PC-9 (cell line): ENCODE results near the gene DDI2. TPM values are rescaled to one million over a fixed set of nuclear protein-coding genes. Genes with fewer than 3 reads are reported as not detected.

ENCODE experiments used
- BruUV-seq: library from RNA; stranded (reverse); fragments of 400-500 nt; replicated peaks from 2 replicates; lab custom pipeline; 2021; lab: Mats Ljungman, UMichigan
- CTCF ChIA-PET: fragments of 300-600 bp; sonication (Branson Sonifier 250); formaldehyde crosslinking; loops from one replicate; lab custom pipeline; 2022; ENCODE audit warnings: antibody characterized with exemption; lab: Charles Lee
- POLR2A ChIA-PET: fragments of 300-600 bp; sonication (Branson Sonifier 250); formaldehyde crosslinking; loops from one replicate; lab custom pipeline; 2022; ENCODE audit warnings: antibody characterized with exemption; ENCODE audit not compliant: unreplicated experiment; lab: Charles Lee
- DNase-seq, 2 experiments: peaks; one replicate each; pipeline versions ENCODE4 v3.0.0 to v3.0.0-alpha.2; 2015 to 2022; ENCODE audit warnings: mixed read lengths in 1 of 2
- H2AFZ ChIP-seq: fragments of 200-600 bp; sonication (generic); 2 replicates; pipeline ENCODE4 v1.8.1; 2017; ENCODE audit warnings: antibody characterized with exemption
- H3F3A ChIP-seq: fragments of 200-600 bp; sonication (generic); 2 replicates; pipeline ENCODE4 v1.8.1; 2017; ENCODE audit warnings: antibody characterized with exemption, mild to moderate bottlenecking, low read depth; ENCODE audit not compliant: insufficient read depth
- H3K27ac ChIP-seq: fragments of 200-600 bp; sonication (generic); 2 replicates; pipeline ENCODE4 v1.6.1; 2016; ENCODE audit warnings: mixed run types
- H3K27me3 ChIP-seq: fragments of 200-600 bp; sonication (generic); 2 replicates; pipeline ENCODE4 v1.6.1; 2016; ENCODE audit warnings: low read depth, mixed run types; ENCODE audit not compliant: insufficient read depth
- H3K36me3 ChIP-seq: fragments of 200-600 bp; sonication (generic); 2 replicates; pipeline ENCODE4 v1.6.1; 2016; ENCODE audit warnings: low read depth, mixed run types
- H3K4me1 ChIP-seq: fragments of 200-600 bp; sonication (generic); replicated peaks from 2 replicates; pipeline ENCODE4 v1.6.1; 2016; ENCODE audit warnings: mixed run types; ENCODE audit not compliant: insufficient read depth
- H3K4me2 ChIP-seq: fragments of 200-600 bp; sonication (generic); 2 replicates; pipeline ENCODE4 v1.6.1; 2017; ENCODE audit warnings: mixed run types
- H3K4me3 ChIP-seq: fragments of 200-600 bp; sonication (generic); 2 replicates; pipeline ENCODE4 v1.6.1; 2016; ENCODE audit warnings: mixed run types
- H3K79me2 ChIP-seq: fragments of 200-600 bp; sonication (generic); 2 replicates; pipeline ENCODE4 v1.6.1; 2017; ENCODE audit warnings: low read depth, mixed run types
- H3K9me2 ChIP-seq: fragments of 200-600 bp; sonication (generic); 2 replicates; pipeline ENCODE4 v1.8.1; 2017; ENCODE audit warnings: mild to moderate bottlenecking; ENCODE audit not compliant: insufficient read depth
- H3K9me3 ChIP-seq: fragments of 200-600 bp; sonication (generic); 2 replicates; pipeline ENCODE4 v1.8.1; 2016; ENCODE audit warnings: low read depth; ENCODE audit not compliant: insufficient read depth
- H4K20me1 ChIP-seq: fragments of 200-600 bp; sonication (generic); 2 replicates; pipeline ENCODE4 v1.8.1; 2017; ENCODE audit not compliant: insufficient read depth
- EZH2 ChIP-seq: fragments of 200-600 bp; sonication (generic); IDR thresholded peaks from 2 replicates; pipeline ENCODE4 v1.8.0; 2017; ENCODE audit warnings: antibody characterized with exemption, low read depth
- intact Hi-C: fragments of 100-400 bp; cut with micrococcal nuclease; formaldehyde crosslinking; loops from one replicate; pipeline ENCODE4 v1.10.0; 2022; ENCODE audit not compliant: unreplicated experiment
- total RNA-seq: library from RNA; stranded (reverse); gene quantifications from 2 replicates; pipeline ENCODE4 v1.2.3, GENCODE V29; 2021
- TF ChIP-seq, protein P1 (sequence below): fragments of 200-600 bp; sonication (generic); conservative IDR thresholded peaks from 2 replicates; pipeline ENCODE4 v1.6.1; 2017; ENCODE audit warnings: mixed run types, antibody characterized with exemption, mild to moderate bottlenecking, moderate library complexity

Gene DDI2
- total RNA-seq, 1 experiment from 2014 or later = 38.0 TPM

DNA sequence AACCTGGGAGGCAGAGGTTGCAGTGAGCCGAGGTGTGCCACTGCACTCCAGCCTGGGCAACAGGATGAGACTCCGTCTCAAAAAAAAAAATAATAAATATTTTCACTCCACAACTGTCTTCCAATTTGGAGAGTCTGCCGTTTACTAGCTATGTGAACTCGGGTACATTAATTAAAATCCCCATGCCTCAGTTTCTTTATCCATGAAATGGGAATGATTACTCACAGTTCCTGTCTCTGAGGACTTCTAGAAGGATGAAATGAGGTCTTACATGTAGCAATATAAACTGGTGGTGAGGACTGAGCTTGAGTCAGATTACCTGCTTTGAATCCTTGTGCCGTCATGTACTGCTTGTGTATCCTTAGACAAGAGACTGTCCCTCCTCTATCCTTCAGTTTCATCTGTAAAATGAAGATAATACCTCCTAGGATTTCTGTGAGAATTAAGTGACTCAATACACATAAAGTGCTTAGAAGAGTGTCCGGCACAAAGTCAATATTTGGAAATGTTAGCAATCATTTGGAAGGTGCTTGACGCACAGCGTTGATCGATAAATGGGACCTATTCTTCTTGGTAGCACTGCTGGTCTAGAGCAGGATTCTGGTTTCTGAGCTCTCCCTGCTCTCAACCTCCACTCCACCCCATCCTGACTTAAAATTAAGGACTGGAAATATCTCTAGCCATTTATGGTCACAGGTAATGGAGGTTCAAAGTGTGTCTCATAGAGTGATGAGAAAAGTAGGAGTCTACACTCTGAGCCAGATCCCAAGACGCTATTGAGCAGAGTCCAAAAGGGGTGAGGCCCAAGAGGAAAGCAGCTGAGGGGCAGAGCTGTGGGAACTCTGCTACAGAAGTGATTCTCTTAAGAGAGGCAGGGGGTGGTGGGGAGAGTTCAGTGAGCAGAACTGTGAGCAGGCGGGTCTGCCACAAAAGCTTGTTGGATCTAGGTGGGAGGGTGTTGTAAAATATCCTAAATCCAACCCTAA lies 11.6 kb upstream of the DDI2 start:
- H3K4me3 ChIP-seq = no peak overlapping the region
- CTCF ChIA-PET = no interaction called here
- H3K9me3 ChIP-seq = no peaks in the 10 kb centered on the region
- no peak overlapping the region for H3K4me2 ChIP-seq
- 0 out of 2 replicates have a peak, but pooled peaks cover 5% of the 10 kb centered on the region for H3F3A ChIP-seq
- intact Hi-C loops = no loop called here
- H3K27me3 ChIP-seq = no peaks in the 10 kb centered on the region
- no peaks in the 10 kb centered on the region for H4K20me1 ChIP-seq
- no peaks in the 10 kb centered on the region for H3K36me3 ChIP-seq
- peaks cover 4% of the 10 kb centered on the region; the same call in 1 of the 2 replicates for H3K79me2 ChIP-seq
- H2AFZ ChIP-seq = no peak overlapping the region
- TF ChIP-seq EZH2 = no peak
- TF ChIP-seq, protein P1, sequence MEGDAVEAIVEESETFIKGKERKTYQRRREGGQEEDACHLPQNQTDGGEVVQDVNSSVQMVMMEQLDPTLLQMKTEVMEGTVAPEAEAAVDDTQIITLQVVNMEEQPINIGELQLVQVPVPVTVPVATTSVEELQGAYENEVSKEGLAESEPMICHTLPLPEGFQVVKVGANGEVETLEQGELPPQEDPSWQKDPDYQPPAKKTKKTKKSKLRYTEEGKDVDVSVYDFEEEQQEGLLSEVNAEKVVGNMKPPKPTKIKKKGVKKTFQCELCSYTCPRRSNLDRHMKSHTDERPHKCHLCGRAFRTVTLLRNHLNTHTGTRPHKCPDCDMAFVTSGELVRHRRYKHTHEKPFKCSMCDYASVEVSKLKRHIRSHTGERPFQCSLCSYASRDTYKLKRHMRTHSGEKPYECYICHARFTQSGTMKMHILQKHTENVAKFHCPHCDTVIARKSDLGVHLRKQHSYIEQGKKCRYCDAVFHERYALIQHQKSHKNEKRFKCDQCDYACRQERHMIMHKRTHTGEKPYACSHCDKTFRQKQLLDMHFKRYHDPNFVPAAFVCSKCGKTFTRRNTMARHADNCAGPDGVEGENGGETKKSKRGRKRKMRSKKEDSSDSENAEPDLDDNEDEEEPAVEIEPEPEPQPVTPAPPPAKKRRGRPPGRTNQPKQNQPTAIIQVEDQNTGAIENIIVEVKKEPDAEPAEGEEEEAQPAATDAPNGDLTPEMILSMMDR = no peak
- H3K9me2 ChIP-seq = no peaks in the 10 kb centered on the region
- 0 out of 2 replicates have a peak, but pooled peaks cover 10% of the 10 kb centered on the region for H3K4me1 ChIP-seq
- BruUV-seq = no TSS peak
- DNase-seq = no peak
- POLR2A ChIA-PET = no interaction called here
- no peak overlapping the region for H3K27ac ChIP-seq

DNA sequence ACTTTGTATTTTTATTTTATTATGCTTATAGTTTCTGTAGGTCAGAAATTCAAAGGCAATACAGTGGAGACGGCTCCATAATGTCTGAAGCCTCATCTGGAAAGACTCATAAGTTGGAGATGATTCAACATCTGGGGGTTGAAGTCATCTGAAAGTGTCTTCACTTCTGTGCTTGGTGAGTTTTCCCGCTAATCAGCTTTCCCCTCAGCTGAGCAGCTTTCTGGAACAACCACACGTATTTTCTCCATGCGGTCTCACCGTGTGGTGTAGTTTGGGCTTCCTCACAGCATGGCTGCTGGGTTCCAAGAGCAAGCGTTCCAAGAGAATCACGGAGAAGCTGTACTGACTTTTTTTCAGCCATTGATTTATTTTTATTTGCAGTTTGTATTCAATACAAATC lies 7.6 kb upstream of the DDI2 start:
- no TSS peak for BruUV-seq
- H3K27ac ChIP-seq = no peak overlapping the region
- no peaks in the 10 kb centered on the region for H3K9me3 ChIP-seq
- H3K4me1 ChIP-seq = no peaks in the 10 kb centered on the region
- no peaks in the 10 kb centered on the region for H3K27me3 ChIP-seq
- H2AFZ ChIP-seq = no peak overlapping the region
- H3F3A ChIP-seq = no peaks in the 10 kb centered on the region
- ChIA-PET POLR2A (no interaction called here), CTCF (no interaction called here)
- no peaks in the 10 kb centered on the region for H4K20me1 ChIP-seq
- no peaks in the 10 kb centered on the region for H3K79me2 ChIP-seq
- no peak overlapping the region for H3K4me2 ChIP-seq
- H3K4me3 ChIP-seq = no peak overlapping the region
- no peak for DNase-seq
- intact Hi-C loops = no loop called here
- no peaks in the 10 kb centered on the region for H3K36me3 ChIP-seq
- H3K9me2 ChIP-seq = no peaks in the 10 kb centered on the region
- TF ChIP-seq, protein P1 = no peak
- no peak for TF ChIP-seq EZH2

DNA sequence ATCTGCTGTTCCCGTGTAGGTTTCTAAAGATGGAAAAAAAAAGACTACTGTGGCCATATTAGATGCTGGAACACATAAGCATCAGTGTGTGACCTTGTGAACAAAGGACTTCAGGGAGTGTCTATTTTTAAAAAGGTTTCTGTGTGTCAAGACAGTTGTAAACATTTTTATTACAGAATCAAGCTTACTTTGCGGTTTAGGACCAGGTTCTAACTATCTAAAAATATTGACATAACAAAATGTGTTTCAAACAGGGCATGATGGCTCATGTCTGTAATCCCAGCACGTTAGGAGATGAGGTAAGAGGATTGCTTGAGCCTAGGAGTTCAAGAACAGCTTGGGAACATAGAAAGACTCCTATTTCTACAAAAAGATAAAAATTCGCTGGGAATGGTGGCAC lies 7.1 kb upstream of the DDI2 start:
- no peaks in the 10 kb centered on the region for H3K9me3 ChIP-seq
- H3K79me2 ChIP-seq = no peaks in the 10 kb centered on the region
- POLR2A ChIA-PET = no interaction called here
- no peaks in the 10 kb centered on the region for H3K27me3 ChIP-seq
- CTCF ChIA-PET = no interaction called here
- H3K9me2 ChIP-seq = no peaks in the 10 kb centered on the region
- intact Hi-C loops = no loop called here
- H3K27ac ChIP-seq = no peak overlapping the region
- H2AFZ ChIP-seq = no peak overlapping the region
- BruUV-seq = no TSS peak
- H4K20me1 ChIP-seq = no peaks in the 10 kb centered on the region
- DNase-seq = no peak
- H3F3A ChIP-seq = no peaks in the 10 kb centered on the region
- TF ChIP-seq EZH2 = no peak
- TF ChIP-seq, protein P1 = no peak
- H3K4me3 ChIP-seq = no peak overlapping the region
- no peak overlapping the region for H3K4me2 ChIP-seq
- no peaks in the 10 kb centered on the region for H3K4me1 ChIP-seq
- no peaks in the 10 kb centered on the region for H3K36me3 ChIP-seq
